ENCODE data around the gene PIK3CB. TPM values are rescaled to one million over a fixed set of nuclear protein-coding genes. Genes with fewer than 3 reads are reported as not detected.

The PIK3CB gene
- total RNA-seq (2013; cell fraction: nucleolus; rRNA removed): 32.0 and 34.1 TPM in 2 replicates
- 7.7 and 9.5 TPM in 2 replicates for total RNA-seq (2014; rRNA removed)
- 6.3 and 6.6 TPM in 2 replicates for total RNA-seq (2014; rRNA removed; fragmentation: Illumina TruSeq; extraction: Trizol)
- total RNA-seq (2021): 13.5 and 18.4 TPM in 2 replicates
- 5.0 TPM for polyA plus RNA-seq (2011; ENCODE audit: low read depth)
- polyA plus RNA-seq (2011; rRNA removed): 11.6 and 12.9 TPM in 2 replicates
- 4.9 and 8.1 TPM in 2 replicates for polyA plus RNA-seq (2011; cell fraction: cytosol; rRNA removed)
- polyA plus RNA-seq (2011; cell fraction: nucleus; rRNA removed): 6.2 and 6.4 TPM in 2 replicates
- polyA plus RNA-seq (2012): 6.3 and 9.5 TPM in 2 replicates
- polyA plus RNA-seq (2014; fragmentation: Illumina TruSeq; extraction: Trizol): 17.3 and 22.3 TPM in 2 replicates
- 1 to 10 TPM; 5.0 to 5.5 TPM for polyA plus RNA-seq (2014; fragmentation: Nextera tagmentation; extraction: Ambion mirVana)
- 9.3 and 10.5 TPM in 2 replicates for polyA plus RNA-seq (2014; rRNA removed)
- 10 to 100 TPM; 13.5 to 17.0 TPM for polyA plus RNA-seq (2016; fragmentation: Nextera tagmentation; extraction: Ambion mirVana)
- polyA minus RNA-seq (2011; rRNA and poly(A)+ RNA removed): 11.8 and 12.9 TPM in 2 replicates
- polyA minus RNA-seq (2011; cell fraction: cytosol; rRNA and poly(A)+ RNA removed): 3.2 and 10.8 TPM in 2 replicates
- polyA minus RNA-seq (2011; cell fraction: nucleus; rRNA and poly(A)+ RNA removed): 8.0 and 17.4 TPM in 2 replicates
- percentile 63 among the genes with signal in this experiment for Bru-seq, nascent RNA
- percentile 63 among the genes with signal in this experiment for BruChase-seq, experiment 1, labeled RNA remaining after a 6-hour chase
- percentile 60 among the genes with signal in this experiment for BruChase-seq, experiment 2, labeled RNA remaining after a 2-hour chase
- long read RNA-seq, experiment 1: 0 reads
- long read RNA-seq, experiment 2, partial matches to known transcripts: 10 of 13 reads
- long read RNA-seq, experiment 2, other reads (novel, unspliced or antisense): 3 of 13 reads

- no peaks in the 10 kb centered on the region; the same call in 2 of the 3 replicates for H3K9me3 ChIP-seq (replicated peaks; ENCODE audit: control insufficient read depth, insufficient read depth, low read length)
- peaks cover 26% of the 10 kb centered on the region for H3K79me2 ChIP-seq (ENCODE audit: control insufficient read depth, insufficient read depth, low read length)
- DNase-seq (ENCODE audit: low read depth, low spot score) (no peak), FAIRE-seq (no peak), ATAC-seq (peak; percentile 97)
- RAD21 ChIA-PET (ENCODE audit: unreplicated experiment): interaction anchor here (1.0 to 1.5 kb wide), 2 partner anchors 17 to 81 kb away, joined by 4 read pairs; no protein-coding TSS in a partner anchor
- peak within 1 kb of the TSS; percentile 97 for H3K9ac ChIP-seq (ENCODE audit: control insufficient read depth, insufficient read depth, low read length)
- H3K27me3 ChIP-seq (replicated peaks in 1 of 2; ENCODE audit: control insufficient read depth in 2 of 2, insufficient read depth in 2 of 2, low read length in 1 of 2): no peaks in the 10 kb centered on the region
- no peaks in the 10 kb centered on the region for H3K36me3 ChIP-seq (ENCODE audit: control insufficient read depth in 2 of 2, insufficient read depth in 2 of 2, low read length in 1 of 2)
- CTCF ChIA-PET: no interaction called here
- intact Hi-C loops (cut with micrococcal nuclease; ENCODE audit: unreplicated experiment) (loop anchor here (2.0 to 10.0 kb wide), 3 partner anchors 80 to 242 kb away; partner anchors contain the start of gene CEP70), in situ Hi-C loops (cut with MboI) (no loop called here)
- TSS peak; percentile 89 for BruUV-seq (replicated peaks)
- H2AFZ ChIP-seq (ENCODE audit: control insufficient read depth, low read depth, low read length): peak within 1 kb of the TSS; percentile 98
- peak within 1 kb of the TSS; percentile 98 for H3K4me2 ChIP-seq (ENCODE audit: control insufficient read depth, insufficient read depth)
- SMC1A ChIA-PET (ENCODE audit: uncharacterized antibody, unreplicated experiment): interaction anchor here (0.5 to 1.2 kb wide), 4 partner anchors 28 to 241 kb away, joined by 3 to 4 read pairs (median 3); partner anchors contain the start of gene CEP70
- POLR2A ChIA-PET: no interaction called here
- peaks cover 6% of the 10 kb centered on the region for H3K4me1 ChIP-seq (ENCODE audit: control insufficient read depth, insufficient read depth, low read length)
- H3K4me3 ChIP-seq: peak within 1 kb of the TSS; percentile 84
- H4K20me1 ChIP-seq (ENCODE audit: control insufficient read depth, insufficient read depth): no peaks in the 10 kb centered on the region
- H3K27ac ChIP-seq (ENCODE audit: control insufficient read depth, insufficient read depth): peak within 1 kb of the TSS; percentile 88
- 2% methylated on average over 66 of the region's 88 CpGs for WGBS (ENCODE audit: insufficient coverage, insufficient replicate concordance, low lambda C conversion rate, missing lambda C conversion rate)
- TF ChIP-seq RBBP5 (conservative IDR thresholded peaks at IDR 0.05): no peak
- no peak for TF ChIP-seq ZBTB11 (CRISPR knock-in tag; IDR thresholded peaks at IDR 0.05)
- TF ChIP-seq RUNX3 (IDR thresholded peaks at IDR 0.05; ENCODE audit: low read length): no peak
- no peak for TF ChIP-seq MEF2B (IDR thresholded peaks at IDR 0.05; ENCODE audit: partially characterized antibody, poor library complexity, severe bottlenecking)
- no peak for TF ChIP-seq BCL11A (IDR thresholded peaks at IDR 0.05; ENCODE audit: low read depth, low read length)
- TF ChIP-seq HCFC1 (IDR thresholded peaks at IDR 0.05; ENCODE audit: low read length): no peak; the same call in 1 of the 2 replicates
- no peak for TF ChIP-seq MXI1 (IDR thresholded peaks at IDR 0.05; ENCODE audit: low read depth, low read length)
- TF ChIP-seq, protein P1, sequence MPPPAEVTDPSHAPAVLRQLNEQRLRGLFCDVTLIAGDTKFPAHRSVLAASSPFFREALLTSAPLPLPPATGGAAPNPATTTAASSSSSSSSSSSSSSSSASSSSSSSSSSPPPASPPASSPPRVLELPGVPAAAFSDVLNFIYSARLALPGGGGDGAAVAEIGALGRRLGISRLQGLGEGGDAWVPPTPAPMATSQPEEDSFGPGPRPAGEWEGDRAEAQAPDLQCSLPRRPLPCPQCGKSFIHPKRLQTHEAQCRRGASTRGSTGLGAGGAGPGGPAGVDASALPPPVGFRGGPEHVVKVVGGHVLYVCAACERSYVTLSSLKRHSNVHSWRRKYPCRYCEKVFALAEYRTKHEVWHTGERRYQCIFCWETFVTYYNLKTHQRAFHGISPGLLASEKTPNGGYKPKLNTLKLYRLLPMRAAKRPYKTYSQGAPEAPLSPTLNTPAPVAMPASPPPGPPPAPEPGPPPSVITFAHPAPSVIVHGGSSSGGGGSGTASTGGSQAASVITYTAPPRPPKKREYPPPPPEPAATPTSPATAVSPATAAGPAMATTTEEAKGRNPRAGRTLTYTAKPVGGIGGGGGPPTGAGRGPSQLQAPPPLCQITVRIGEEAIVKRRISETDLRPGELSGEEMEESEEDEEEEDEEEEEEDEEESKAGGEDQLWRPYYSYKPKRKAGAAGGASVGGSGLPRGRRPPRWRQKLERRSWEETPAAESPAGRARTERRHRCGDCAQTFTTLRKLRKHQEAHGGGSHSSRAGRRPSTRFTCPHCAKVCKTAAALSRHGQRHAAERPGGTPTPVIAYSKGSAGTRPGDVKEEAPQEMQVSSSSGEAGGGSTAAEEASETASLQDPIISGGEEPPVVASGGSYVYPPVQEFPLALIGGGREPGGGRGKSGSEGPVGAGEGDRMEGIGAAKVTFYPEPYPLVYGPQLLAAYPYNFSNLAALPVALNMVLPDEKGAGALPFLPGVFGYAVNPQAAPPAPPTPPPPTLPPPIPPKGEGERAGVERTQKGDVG (CRISPR knock-in tag; IDR thresholded peaks at IDR 0.05): no peak
- TF ChIP-seq PBX3 (IDR thresholded peaks at IDR 0.05; ENCODE audit: insufficient replicate concordance, low read depth, low read length): no peak
- no peak for TF ChIP-seq NFXL1 (IDR thresholded peaks at IDR 0.05; ENCODE audit: borderline replicate concordance)
These were observed at the start of gene PIK3CB for GRCh38 chr3:138834596-138835396. Gene PIK3CB (minus strand): TSS chr3:138834928. CDS start chr3:138759343, 75,585 bp downstream.
